NCI-H187 treated with DMSO at 0.1 percent for 48 hours (cell line): ENCODE measurements around the gene LIN7C.

Experiments used
- DNase-seq: peaks from one replicate; lab custom pipeline; 2025; lab: John Stamatoyannopoulos, UW

Gene LIN7C

GRCh38 chr11:27507557-27508322, 1.2 kb upstream of the LIN7C start:
- no peak for DNase-seq

- DNase-seq, result no peak
These were observed 788 bp downstream of the LIN7C start for GRCh38 chr11:27505781-27506180.

GRCh38 chr11:27504205-27504604, 2.4 kb downstream of the LIN7C start:
- no peak for DNase-seq

DNA sequence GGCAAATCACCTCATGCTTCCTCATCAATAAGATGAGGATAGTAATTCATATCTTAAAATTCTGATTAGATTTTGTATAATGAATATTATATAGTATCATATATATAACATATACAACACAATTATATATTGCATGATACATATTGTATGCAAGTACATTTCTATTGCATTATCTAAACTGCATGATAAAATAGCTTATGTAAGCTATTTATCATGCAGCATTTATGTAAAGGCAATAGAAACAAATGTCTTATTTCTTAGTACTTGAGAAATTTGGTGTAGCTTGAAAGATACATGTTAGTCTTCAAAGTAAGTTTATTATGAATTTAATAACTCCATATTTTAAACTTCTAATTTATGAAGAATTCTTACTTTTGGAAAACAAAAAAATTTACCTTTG, 5.5 kb downstream of the LIN7C start:
- DNase-seq, result no peak

DNA sequence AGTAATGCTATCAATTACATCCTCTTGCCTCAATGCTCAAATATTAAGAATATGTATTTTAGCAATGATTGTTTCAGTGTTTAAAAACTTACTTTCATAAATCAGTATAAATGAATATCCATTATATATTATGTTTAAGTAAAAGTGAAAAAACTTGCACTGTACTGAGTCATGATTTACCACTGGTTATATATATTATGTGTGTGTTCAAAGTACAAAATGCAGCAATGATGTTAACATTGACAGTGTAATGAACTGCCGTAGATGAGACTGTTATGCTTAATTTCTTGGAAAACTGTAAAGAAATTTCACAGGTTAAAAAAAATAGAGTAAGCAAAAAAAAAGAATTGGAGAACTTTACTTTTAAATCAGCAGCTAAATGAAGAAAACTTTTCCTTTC, 8.7 kb downstream of the LIN7C start:
- DNase-seq, result no peak

DNA sequence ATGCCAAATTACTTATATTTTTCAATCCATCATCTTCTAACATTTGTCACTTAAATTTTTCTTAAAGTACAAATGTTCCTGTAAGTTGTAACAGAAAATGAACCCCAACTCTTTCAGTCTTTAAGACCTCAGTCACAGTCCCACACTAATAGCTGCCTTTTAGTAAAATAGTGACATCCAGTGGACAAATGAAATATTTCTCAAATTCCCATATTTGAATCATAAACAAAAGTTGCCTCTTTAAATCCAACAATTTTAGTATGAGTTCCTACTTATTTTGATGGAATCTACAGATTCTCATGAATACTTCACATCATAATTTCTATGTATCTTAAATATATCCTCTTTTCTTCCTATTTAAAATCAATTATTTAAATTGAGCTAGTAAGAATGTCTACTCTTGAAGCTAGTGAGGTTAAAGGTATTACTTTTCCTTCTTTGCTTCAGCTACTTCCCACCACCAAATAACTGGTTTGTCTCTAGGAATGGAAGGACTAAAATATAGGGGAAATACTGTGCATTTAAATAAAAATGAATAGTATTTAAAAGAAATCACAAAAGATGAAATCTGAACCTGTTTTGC, 9.2 kb downstream of the LIN7C start:
- no peak for DNase-seq

- no peak for DNase-seq
These were observed 10.1 kb downstream of the LIN7C start for GRCh38 chr11:27496461-27496860.

- no peak for DNase-seq
These were observed 10.8 kb downstream of the LIN7C start for GRCh38 chr11:27495710-27496300.

- DNase-seq, result no peak
These were observed 17.5 kb downstream of the LIN7C start for GRCh38 chr11:27489092-27489491.

GRCh38 chr11:27487706-27488105, 18.9 kb downstream of the LIN7C start:
- no peak for DNase-seq

GRCh38 chr11:27485930-27486773, 20.4 kb downstream of the LIN7C start:
- DNase-seq, result no peak

GRCh38 chr11:27482793-27483192, 23.8 kb downstream of the LIN7C start:
- DNase-seq, result no peak

- no peak for DNase-seq
These were observed 24.6 kb downstream of the LIN7C start for GRCh38 chr11:27481992-27482391.

- DNase-seq, result no peak
These were observed 28.7 kb downstream of the LIN7C start for GRCh38 chr11:27477831-27478230.

- no peak for DNase-seq
These were observed 29.3 kb downstream of the LIN7C start for GRCh38 chr11:27477243-27477642.

DNA sequence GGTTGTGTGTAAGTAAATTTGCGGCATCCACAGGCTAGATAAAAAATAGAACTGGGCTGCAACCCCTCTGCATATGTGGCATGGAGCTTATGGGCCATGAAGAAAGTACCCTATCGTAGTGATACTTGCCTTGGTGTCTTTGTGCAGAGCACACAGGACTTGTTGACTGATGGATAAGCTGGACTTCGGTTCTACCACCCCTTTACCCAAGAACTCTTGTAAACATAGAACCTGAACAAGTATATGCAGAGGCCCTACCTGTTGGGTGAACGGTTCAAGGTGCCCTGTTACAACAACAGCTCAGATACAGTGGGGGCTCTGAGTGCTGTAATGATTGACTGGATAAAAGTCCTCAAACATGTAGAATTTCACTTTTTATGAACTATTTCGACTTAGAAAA, 30.9 kb downstream of the LIN7C start:
- DNase-seq, result no peak

DNA sequence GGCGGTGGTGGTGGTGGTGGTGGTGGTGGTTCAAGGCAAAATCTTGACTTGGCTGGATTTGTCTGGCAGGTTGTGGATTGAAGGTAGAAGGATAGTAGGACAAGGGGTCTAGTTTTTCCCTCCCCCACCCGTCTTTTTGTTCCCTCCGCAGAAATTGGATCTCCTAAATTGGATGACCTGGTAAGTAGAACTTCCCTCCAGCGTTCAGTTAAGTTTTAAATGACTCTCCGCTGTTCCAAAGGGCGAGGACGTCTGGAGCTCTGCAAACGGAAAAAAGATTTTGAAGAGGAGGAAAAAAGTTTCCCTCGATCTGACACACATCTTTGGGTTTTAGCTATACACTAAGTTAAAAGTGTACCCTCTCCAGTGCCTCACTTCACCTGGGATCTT, 33.6 kb downstream of the LIN7C start:
- no peak for DNase-seq

- peak; percentile 56 for DNase-seq
These were observed 34.1 kb downstream of the LIN7C start, which contains the start of gene LGR4 for GRCh38 chr11:27472398-27473016. TSS of gene LGR4 (minus strand) at chr11:27472790. CDS start at chr11:27472302, 488 bp downstream.

DNA sequence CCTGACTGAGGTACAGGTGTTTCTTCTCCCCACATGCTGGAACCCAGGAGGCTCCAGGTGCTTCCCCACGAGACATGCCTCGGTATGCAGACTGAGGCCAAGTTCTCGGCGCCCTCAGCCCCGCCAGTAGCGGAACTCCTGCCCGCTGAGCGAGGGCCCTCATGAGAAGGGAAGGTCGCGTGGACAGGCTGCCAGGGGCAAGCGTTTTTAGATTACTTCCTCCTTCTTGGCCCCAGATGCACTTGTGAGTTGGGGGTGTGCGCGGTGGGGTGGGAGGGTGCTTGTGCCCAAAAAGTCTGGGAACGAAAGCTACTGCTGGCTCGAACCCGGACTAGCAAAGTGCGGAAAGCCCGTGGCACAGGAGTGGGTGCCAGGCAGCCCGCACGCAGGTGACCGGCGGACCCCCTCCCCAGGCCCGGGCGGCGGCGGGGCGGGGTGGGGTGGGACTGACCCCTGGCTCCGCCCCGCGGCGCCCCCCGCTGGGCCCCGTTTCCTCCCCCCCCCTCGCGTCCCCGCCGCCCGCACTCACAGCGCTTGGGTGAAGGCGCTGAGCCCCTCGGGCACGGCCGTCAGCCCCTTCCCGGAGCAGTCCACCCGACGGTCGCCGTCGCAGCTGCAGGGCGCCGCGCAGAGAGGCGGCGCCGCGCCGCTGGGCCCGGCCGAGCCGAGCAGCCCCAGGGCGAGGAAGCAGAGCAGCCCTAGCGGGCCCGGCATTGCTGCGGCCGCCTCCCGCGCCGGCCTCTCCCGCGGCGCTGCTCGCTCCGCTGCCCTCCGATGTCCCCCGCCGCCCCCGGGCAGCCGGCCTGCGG, 34.8 kb downstream of the LIN7C start:
- no peak for DNase-seq

DNA sequence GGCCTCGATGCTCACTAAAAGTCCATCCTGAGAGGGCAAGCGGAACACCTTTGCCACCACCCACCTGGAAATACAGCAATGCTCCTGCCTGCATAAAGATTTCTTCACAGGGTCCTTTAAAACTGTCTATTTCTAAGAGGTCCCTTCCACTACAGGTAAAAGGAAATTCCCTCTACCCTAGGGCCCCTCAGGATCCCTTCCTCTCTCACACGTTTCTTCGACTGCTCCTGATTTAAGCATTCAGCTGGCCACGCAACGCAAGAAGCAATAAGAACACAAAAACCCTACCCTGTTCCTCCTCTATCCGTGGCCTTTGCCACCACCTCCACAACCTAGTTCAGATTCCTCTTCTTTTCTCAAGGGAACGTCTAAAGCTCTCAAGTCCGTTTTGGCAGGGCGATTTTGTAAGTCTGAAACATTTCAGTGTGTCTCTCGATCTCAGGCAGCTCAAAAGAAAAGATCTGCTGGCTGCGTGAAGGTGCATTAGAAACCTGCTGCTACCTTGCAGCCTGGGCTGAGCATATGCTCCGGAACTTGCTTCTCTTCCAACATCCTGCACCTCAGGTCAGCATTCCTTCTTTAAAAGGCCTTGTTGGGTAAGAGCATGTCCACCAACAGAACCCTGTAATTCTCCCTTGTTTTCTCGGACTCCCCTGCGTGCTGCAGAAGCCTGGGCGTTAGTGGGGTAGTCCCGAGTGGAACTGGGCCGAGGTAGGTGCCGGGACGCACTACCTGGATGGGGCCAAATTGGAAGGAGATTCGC, 35.6 kb downstream of the LIN7C start:
- no peak for DNase-seq
